ENCODE measurements around the gene HTD2. TPM values are rescaled to one million over a fixed set of nuclear protein-coding genes. Genes with fewer than 3 reads are reported as not detected.

The HTD2 gene
- total RNA-seq, 4 donors from 2014 or later: 4.8 to 12.8 (median 6.5) TPM; not detected in 1

DNA sequence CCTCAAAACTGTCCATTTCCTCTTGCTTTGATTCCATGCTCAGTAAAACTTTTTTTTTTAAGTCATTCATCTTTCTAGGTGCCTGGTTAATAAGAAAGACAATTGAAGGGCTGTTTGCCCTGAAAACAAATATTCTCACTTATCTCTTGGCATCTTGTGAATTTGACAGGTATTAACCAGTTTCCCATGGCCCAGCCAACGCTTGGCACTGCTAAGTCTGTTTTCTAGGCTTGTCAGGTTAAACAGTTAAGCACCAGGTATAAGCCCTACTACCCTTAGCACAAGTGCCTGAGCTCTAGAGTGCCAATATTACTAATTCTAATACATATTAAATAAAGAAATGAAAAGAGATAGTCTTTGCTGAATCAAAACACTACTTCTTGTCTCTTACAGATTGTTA lies 62.7 kb downstream of the HTD2 start:
- DNase-seq: no peak
- H3K4me1 ChIP-seq: no peaks in the 10 kb centered on the region
- no peaks in the 10 kb centered on the region for H3K9me3 ChIP-seq
- H3K27me3 ChIP-seq: no peaks in the 10 kb centered on the region
- H3K4me3 ChIP-seq: no peak overlapping the region
- no peak overlapping the region for H3K27ac ChIP-seq
- H3K36me3 ChIP-seq: peaks cover 0 to 10% (median 0%) of the 10 kb centered on the region in 3 donors
- TF ChIP-seq, protein P1, sequence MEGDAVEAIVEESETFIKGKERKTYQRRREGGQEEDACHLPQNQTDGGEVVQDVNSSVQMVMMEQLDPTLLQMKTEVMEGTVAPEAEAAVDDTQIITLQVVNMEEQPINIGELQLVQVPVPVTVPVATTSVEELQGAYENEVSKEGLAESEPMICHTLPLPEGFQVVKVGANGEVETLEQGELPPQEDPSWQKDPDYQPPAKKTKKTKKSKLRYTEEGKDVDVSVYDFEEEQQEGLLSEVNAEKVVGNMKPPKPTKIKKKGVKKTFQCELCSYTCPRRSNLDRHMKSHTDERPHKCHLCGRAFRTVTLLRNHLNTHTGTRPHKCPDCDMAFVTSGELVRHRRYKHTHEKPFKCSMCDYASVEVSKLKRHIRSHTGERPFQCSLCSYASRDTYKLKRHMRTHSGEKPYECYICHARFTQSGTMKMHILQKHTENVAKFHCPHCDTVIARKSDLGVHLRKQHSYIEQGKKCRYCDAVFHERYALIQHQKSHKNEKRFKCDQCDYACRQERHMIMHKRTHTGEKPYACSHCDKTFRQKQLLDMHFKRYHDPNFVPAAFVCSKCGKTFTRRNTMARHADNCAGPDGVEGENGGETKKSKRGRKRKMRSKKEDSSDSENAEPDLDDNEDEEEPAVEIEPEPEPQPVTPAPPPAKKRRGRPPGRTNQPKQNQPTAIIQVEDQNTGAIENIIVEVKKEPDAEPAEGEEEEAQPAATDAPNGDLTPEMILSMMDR (IDR thresholded peaks at IDR 0.05): no peak
- no peak for TF ChIP-seq POLR2A (IDR thresholded peaks at IDR 0.05)

Small RNA genes lying within 50 kb of the gene (small RNA-seq; reads per million reads assigned to genes)
- gene AC098479.1: 0 reads per million in 2 donors

Other genes with a start within 250 kb of the HTD2 start
- 10 to 100 TPM in 1 of 4 donors, 1 to 10 TPM in 3; 1.9 to 47.0 (median 3.9) TPM for gene DNASE1L3, start 95.5 kb upstream of the HTD2 start, total RNA-seq
- gene ABHD6, start 68.7 kb upstream of the HTD2 start, total RNA-seq: 10 to 100 TPM in 3 of 4 donors, 1 to 10 TPM in 1; 9.1 to 97.6 (median 55.7) TPM
- 10 to 100 TPM in 3 of 4 donors, 1 to 10 TPM in 1; 9.9 to 23.1 (median 13.4) TPM for gene RPP14, start 275 bp upstream of the HTD2 start, total RNA-seq
- 10 to 100 TPM; 15.3 to 73.4 (median 28.4) TPM for gene PXK, start 26.4 kb downstream of the HTD2 start, total RNA-seq
- 100 to 1,000 TPM in 2 of 4 donors, 10 to 100 TPM in 2; 66.6 to 126 (median 96.8) TPM for gene PDHB, start 127.3 kb downstream of the HTD2 start, total RNA-seq
- gene KCTD6, start 185.6 kb downstream of the HTD2 start, total RNA-seq: 10 to 100 TPM; 10.3 to 14.9 (median 11.9) TPM
- gene ACOX2, start 230.7 kb downstream of the HTD2 start, total RNA-seq: 100 to 1,000 TPM in 3 of 4 donors, 10 to 100 TPM in 1; 54.5 to 162 (median 142) TPM

All from Peyer's patch (tissue), 4 donors.